Measurements from ENCODE around the gene LRRC42.

LRRC42 gene

GRCh38 chr1:53982763-53983104 lies 36.6 kb downstream of the LRRC42 start:
- Histone ChIP-seq H3K36me3 (ENCODE audit: insufficient read depth) (no peaks in the 10 kb centered on the region), H3K27ac (no peak overlapping the region), H3K4me1 (ENCODE audit: low read depth, poor library complexity, severe bottlenecking) (peaks cover 5% of the 10 kb centered on the region), H3K4me2 (no peak overlapping the region), H3K4me3 (IDR thresholded peaks at IDR 0.05; ENCODE audit: insufficient read depth, low read depth, low read length) (no peak overlapping the region), H4K20me1 (ENCODE audit: insufficient read depth) (no peaks in the 10 kb centered on the region), H3K79me2 (ENCODE audit: insufficient read depth, low read depth) (no peaks in the 10 kb centered on the region), H3K9ac (no peak overlapping the region), H3K27me3 (ENCODE audit: insufficient read depth, low read depth) (no peaks in the 10 kb centered on the region), H2AFZ (ENCODE audit: low read depth) (no peak overlapping the region)
- no peak for TF ChIP-seq CTCF (conservative IDR thresholded peaks at IDR 0.05; ENCODE audit: low read depth, low read length)

GRCh38 chr1:53984726-53985125 lies 38.6 kb downstream of the LRRC42 start:
- no peak overlapping the region for H2AFZ ChIP-seq (ENCODE audit: low read depth)
- H3K9ac ChIP-seq = no peak overlapping the region
- H3K79me2 ChIP-seq (ENCODE audit: insufficient read depth, low read depth) = no peaks in the 10 kb centered on the region
- H3K27me3 ChIP-seq (ENCODE audit: insufficient read depth, low read depth) = no peaks in the 10 kb centered on the region
- H3K4me1 ChIP-seq (ENCODE audit: low read depth, poor library complexity, severe bottlenecking) = peaks cover 6% of the 10 kb centered on the region
- TF ChIP-seq CTCF (conservative IDR thresholded peaks at IDR 0.05; ENCODE audit: low read depth, low read length) = no peak
- H3K4me2 ChIP-seq = no peak overlapping the region
- H4K20me1 ChIP-seq (ENCODE audit: insufficient read depth) = no peaks in the 10 kb centered on the region
- H3K27ac ChIP-seq = no peak overlapping the region
- no peak overlapping the region for H3K4me3 ChIP-seq (IDR thresholded peaks at IDR 0.05; ENCODE audit: insufficient read depth, low read depth, low read length)
- H3K36me3 ChIP-seq (ENCODE audit: insufficient read depth) = no peaks in the 10 kb centered on the region

- Histone ChIP-seq H3K27me3 (ENCODE audit: insufficient read depth, low read depth) (no peaks in the 10 kb centered on the region), H3K4me1 (ENCODE audit: low read depth, poor library complexity, severe bottlenecking) (peaks cover 6% of the 10 kb centered on the region), H3K36me3 (ENCODE audit: insufficient read depth) (no peaks in the 10 kb centered on the region), H3K79me2 (ENCODE audit: insufficient read depth, low read depth) (no peaks in the 10 kb centered on the region), H3K4me2 (no peak overlapping the region), H3K9ac (no peak overlapping the region), H4K20me1 (ENCODE audit: insufficient read depth) (no peaks in the 10 kb centered on the region), H3K27ac (no peak overlapping the region), H3K4me3 (IDR thresholded peaks at IDR 0.05; ENCODE audit: insufficient read depth, low read depth, low read length) (no peak overlapping the region), H2AFZ (ENCODE audit: low read depth) (no peak overlapping the region)
- no peak for TF ChIP-seq CTCF (conservative IDR thresholded peaks at IDR 0.05; ENCODE audit: low read depth, low read length)
Observed at GRCh38 chr1:53986458-53986857, 40.3 kb downstream of the LRRC42 start.

- H3K4me2 ChIP-seq = no peak overlapping the region
- no peak overlapping the region for H3K4me3 ChIP-seq (IDR thresholded peaks at IDR 0.05; ENCODE audit: insufficient read depth, low read depth, low read length)
- no peak overlapping the region for H3K9ac ChIP-seq
- no peak overlapping the region for H2AFZ ChIP-seq (ENCODE audit: low read depth)
- H3K27me3 ChIP-seq (ENCODE audit: insufficient read depth, low read depth) = no peaks in the 10 kb centered on the region
- no peaks in the 10 kb centered on the region for H4K20me1 ChIP-seq (ENCODE audit: insufficient read depth)
- no peaks in the 10 kb centered on the region for H3K36me3 ChIP-seq (ENCODE audit: insufficient read depth)
- H3K4me1 ChIP-seq (ENCODE audit: low read depth, poor library complexity, severe bottlenecking) = peaks cover 6% of the 10 kb centered on the region
- no peaks in the 10 kb centered on the region for H3K79me2 ChIP-seq (ENCODE audit: insufficient read depth, low read depth)
- TF ChIP-seq CTCF (conservative IDR thresholded peaks at IDR 0.05; ENCODE audit: low read depth, low read length) = no peak
- H3K27ac ChIP-seq = no peak overlapping the region
Observed at GRCh38 chr1:53987880-53988279, 41.7 kb downstream of the LRRC42 start.
